HepG2 (cell line): ENCODE results near the gene PRR5L.

ENCODE experiments used
- EP300 ChIP-seq, 3 experiments: sonication (generic) in 1 of 3; formaldehyde crosslinking in 1 of 3; IDR thresholded peaks; 2 replicates each; pipeline versions ENCODE4 v1.5.1 to v1.6.1; 2011 to 2020; ENCODE audit warnings: low read depth in 2 of 3, low read length in 2 of 3, borderline replicate concordance in 1 of 3, improper control_type of control experiment in 1 of 3, mild to moderate bottlenecking in 1 of 3, missing genetic modification reagents in 1 of 3, moderate library complexity in 1 of 3
- SIN3A ChIP-seq: IDR thresholded peaks from 2 replicates; pipeline ENCODE4 v1.6.1; 2011; ENCODE audit warnings: low read depth, mild to moderate bottlenecking, control low read depth, low read length, borderline replicate concordance

DNA sequence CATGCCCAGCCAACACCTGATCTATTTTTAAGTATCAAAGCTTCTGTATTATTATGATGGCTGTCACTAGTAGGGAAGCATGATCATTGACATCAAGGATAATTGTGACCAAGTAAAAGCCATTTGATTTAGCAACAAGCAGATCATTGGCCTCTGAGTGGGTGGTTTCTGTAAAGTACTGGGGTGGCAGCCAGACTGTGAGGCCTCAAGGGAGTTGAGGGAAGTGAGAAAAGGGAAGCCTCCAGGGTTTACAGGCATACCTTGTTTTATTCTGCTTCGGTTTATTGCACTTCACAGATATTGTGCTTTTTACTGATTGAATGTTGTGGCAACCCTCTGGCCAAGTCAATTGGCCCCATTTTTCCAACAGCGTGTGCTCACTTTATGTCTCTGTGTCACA lies 60.1 kb downstream of the PRR5L start:
- TF ChIP-seq EP300 (IDR thresholded peaks at IDR 0.05; ENCODE audit: low read depth in 2 of 2, low read length in 2 of 2) (no peak), EP300 (CRISPR knock-in tag; IDR thresholded peaks at IDR 0.05; ENCODE audit: borderline replicate concordance) (no peak), SIN3A (no peak)
